GM12878 (cell line): Measurements from ENCODE around the gene KRTAP21-1. TPM values are rescaled to one million over a fixed set of nuclear protein-coding genes. Genes with fewer than 3 reads are reported as not detected.

Source experiments
- ATAC-seq: fragments of 200-7000 bp; cut with Tn5 transposase; 3 replicates; pipeline ENCODE4 v1.9.1; 2020; ENCODE audit warnings: mild to moderate bottlenecking, moderate library complexity
- BruUV-seq: library from RNA; stranded (reverse); fragments of 400-500 nt; replicated peaks from 2 replicates; lab custom pipeline; 2021; lab: Mats Ljungman, UMichigan
- CTCF ChIA-PET: fragments of 300-600 bp; sonication (Branson Sonifier 250); formaldehyde crosslinking; extraction: SDS; loops from one replicate; lab custom pipeline; 2021; ENCODE audit warnings: inconsistent platforms; lab: Yijun Ruan, JAX
- POLR2A ChIA-PET: fragments of 350-600 bp; formaldehyde crosslinking; extraction: SDS; loops from one replicate; lab custom pipeline; 2021; ENCODE audit warnings: inconsistent platforms; lab: Charles Lee
- RAD21 ChIA-PET: fragments of 300-600 bp; sonication (Branson Sonifier 250); formaldehyde crosslinking; loops from one replicate; lab custom pipeline; 2023; ENCODE audit warnings: antibody characterized with exemption; ENCODE audit not compliant: unreplicated experiment; lab: Charles Lee
- SMC1A ChIA-PET: fragments of 300-600 bp; sonication (Branson Sonifier 250); formaldehyde crosslinking; loops from one replicate; lab custom pipeline; 2023; ENCODE audit not compliant: unreplicated experiment, uncharacterized antibody; lab: Charles Lee
- DNase-seq: peaks from one replicate; pipeline ENCODE4 v3.0.0-alpha.2; 2011; ENCODE audit warnings: low read depth, low spot score
- FAIRE-seq: peaks from 3 replicates; lab custom pipeline; 2011; peaks lifted over from hg19 to GRCh38; lab: Jason Lieb, UNC
- H2AFZ ChIP-seq: 2 replicates; pipeline ENCODE4 v1.6.0; 2011; ENCODE audit warnings: low read depth, low read length, control low read depth; ENCODE audit not compliant: control insufficient read depth
- H3K27ac ChIP-seq: 2 replicates; pipeline ENCODE4 v1.5.1; 2011; ENCODE audit warnings: control low read depth; ENCODE audit not compliant: control insufficient read depth, insufficient read depth
- H3K27me3 ChIP-seq, 2 experiments: replicated peaks in 1 of 2; 2 replicates each; pipeline versions ENCODE4 v1.6.0 to v1.6.1; 2011; ENCODE audit warnings: low read length in 1 of 2; ENCODE audit not compliant: control insufficient read depth in 2 of 2, insufficient read depth in 2 of 2
- H3K36me3 ChIP-seq, 2 experiments: 2 replicates each; pipeline ENCODE4 v1.5.1; 2011; ENCODE audit warnings: low read length in 1 of 2; ENCODE audit not compliant: control insufficient read depth in 2 of 2, insufficient read depth in 2 of 2
- H3K4me1 ChIP-seq: 2 replicates; pipeline ENCODE4 v1.6.1; 2011; ENCODE audit warnings: mild to moderate bottlenecking, low read length, moderate library complexity, mixed read lengths; ENCODE audit not compliant: control insufficient read depth, insufficient read depth
- H3K4me2 ChIP-seq: 2 replicates; pipeline ENCODE4 v1.6.0; 2011; ENCODE audit warnings: control low read depth; ENCODE audit not compliant: control insufficient read depth, insufficient read depth
- H3K4me3 ChIP-seq: fragments of 200-600 bp; sonication (generic); 2 replicates; pipeline ENCODE4 v1.5.1; 2016
- H3K79me2 ChIP-seq: 2 replicates; pipeline ENCODE4 v1.6.0; 2011; ENCODE audit warnings: low read length; ENCODE audit not compliant: control insufficient read depth, insufficient read depth
- H3K9ac ChIP-seq: 2 replicates; pipeline ENCODE4 v1.8.0; 2011; ENCODE audit warnings: low read length, control low read depth, mixed read lengths; ENCODE audit not compliant: control insufficient read depth, insufficient read depth
- H3K9me3 ChIP-seq: replicated peaks from 3 replicates; pipeline ENCODE4 v1.5.1; 2011; ENCODE audit warnings: mild to moderate bottlenecking, low read length; ENCODE audit not compliant: control insufficient read depth, insufficient read depth
- H4K20me1 ChIP-seq: 2 replicates; pipeline ENCODE4 v1.6.0; 2011; ENCODE audit not compliant: control insufficient read depth, insufficient read depth
- EP300 ChIP-seq, 2 experiments: fragments of 150-350 bp in 1 of 2; IDR thresholded peaks; 2 replicates each; pipeline ENCODE4 v1.6.1; 2011 to 2012; ENCODE audit warnings: low read depth in 2 of 2, low read length in 2 of 2, borderline replicate concordance in 1 of 2, improper control_type of control experiment in 1 of 2, inconsistent platforms in 1 of 2; ENCODE audit not compliant: control insufficient read depth in 1 of 2
- HDAC2 ChIP-seq: fragments of 200-600 bp; sonication (generic); IDR thresholded peaks from 2 replicates; pipeline ENCODE4 v1.6.1; 2017
- NR2F1 ChIP-seq: fragments of 450-650 bp; conservative IDR thresholded peaks from 2 replicates; pipeline ENCODE4 v1.6.1; 2017; ENCODE audit warnings: mild to moderate bottlenecking
- POLR2AphosphoS5 ChIP-seq: IDR thresholded peaks from 2 replicates; pipeline ENCODE4 v1.6.1; 2011; ENCODE audit warnings: mild to moderate bottlenecking, low read length, inconsistent platforms
- RUNX3 ChIP-seq: IDR thresholded peaks from 2 replicates; pipeline ENCODE4 v1.6.1; 2012; ENCODE audit warnings: low read length, inconsistent platforms
- TBL1XR1 ChIP-seq: IDR thresholded peaks from 2 replicates; pipeline ENCODE4 v1.6.1; 2012; ENCODE audit warnings: low read depth, low read length, improper control_type of control experiment
- YY1 ChIP-seq: IDR thresholded peaks from 2 replicates; pipeline ENCODE4 v1.6.1; 2011; ENCODE audit warnings: low read depth, mild to moderate bottlenecking, low read length
- ZNF274 ChIP-seq: IDR thresholded peaks from one replicate; pipeline ENCODE4 v1.8.0; 2011; ENCODE audit not compliant: insufficient read length, insufficient read depth
- ZSCAN29 ChIP-seq: fragments of 450-650 bp; IDR thresholded peaks from 2 replicates; pipeline ENCODE4 v1.6.1; 2017; ENCODE audit warnings: mild to moderate bottlenecking, moderate library complexity
- WGBS: methylation state at CpG from one replicate; pipeline ENCODE4 v1.1.6; 2016; ENCODE audit warnings: low lambda C conversion rate; ENCODE audit not compliant: insufficient replicate concordance, insufficient coverage; ENCODE audit errors: missing lambda C conversion rate; 5-methylcytosine and 5-hydroxymethylcytosine counted together
- in situ Hi-C: fragments of 300-500 bp; cut with MboI; formaldehyde crosslinking; loops from 9 replicates; pipeline ENCODE4 v1.14.3; 2018; ENCODE audit warnings: mixed read lengths
- intact Hi-C: fragments of 100-400 bp; cut with micrococcal nuclease; formaldehyde crosslinking; loops from one replicate; pipeline ENCODE4 v1.14.2; 2022; ENCODE audit not compliant: unreplicated experiment
- polyA plus RNA-seq, 11 experiments: library from polyadenylated mRNA; depleted of rRNA in 4 of 11; unstranded in 6 of 11; stranded (reverse) in 5 of 11; fragments of >200 nt; fragmentation: Nextera tagmentation in 4 of 11; fragmentation: Illumina TruSeq in 1 of 11; extraction: Ambion mirVana in 4 of 11; extraction: Trizol in 1 of 11; gene quantifications; 1 replicate in 1 of 11; 2 replicates in 10 of 11; pipeline versions ENCODE4 v1.2.1 to v1.2.3, GENCODE V29; 2011 to 2016; ENCODE audit warnings: inconsistent platforms in 2 of 11, missing spikeins in 2 of 11, low read depth in 1 of 11
- total RNA-seq, 4 experiments: library from RNA; depleted of rRNA in 3 of 4; stranded (reverse); fragments of >200 nt in 3 of 4; fragmentation: Illumina TruSeq in 1 of 4; extraction: Trizol in 1 of 4; gene quantifications; 2 replicates each; pipeline versions ENCODE4 v1.2.1 to v1.2.3, GENCODE V29; 2013 to 2021
- TF ChIP-seq, protein P1 (sequence below): fragments of 450-650 bp; formaldehyde crosslinking; IDR thresholded peaks from 2 replicates; pipeline ENCODE4 v1.4.0; 2022; ENCODE audit warnings: mild to moderate bottlenecking, moderate library complexity

The KRTAP21-1 gene
- total and polyA plus RNA-seq, 10 of the 15 experiments (the other 5 are each of a cell fraction or from before 2014, with no cell fraction given), result not detected

DNA sequence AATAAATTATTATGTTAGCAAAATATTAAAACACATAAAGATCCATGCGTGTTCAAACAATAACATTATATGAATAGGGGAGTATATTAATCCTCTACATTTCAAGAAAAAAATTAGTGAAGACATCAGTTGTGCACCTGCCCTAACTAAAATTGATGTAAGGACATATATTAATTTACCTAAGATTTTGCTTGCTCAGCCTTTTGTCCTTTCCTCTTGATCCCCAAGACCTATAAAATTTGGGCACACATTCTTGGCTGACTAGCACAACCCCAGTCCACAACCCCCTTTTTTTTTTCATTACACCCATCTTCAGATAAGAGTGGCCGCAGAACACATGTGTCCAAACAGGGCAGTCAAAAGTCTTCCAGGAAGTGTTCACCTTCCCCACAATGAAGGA lies 14.8 kb downstream of the KRTAP21-1 start:
- RAD21 ChIA-PET, result no interaction called here
- SMC1A ChIA-PET, result no interaction called here
- H3K4me3 ChIP-seq, result no peak overlapping the region
- TF ChIP-seq EP300 (IDR thresholded peaks at IDR 0.05; ENCODE audit: borderline replicate concordance in 1 of 2, control insufficient read depth in 1 of 2, low read depth in 2 of 2, low read length in 2 of 2) (no peak), HDAC2 (no peak), NR2F1 (no peak), TBL1XR1 (no peak), RUNX3 (no peak), ZSCAN29 (no peak), POLR2AphosphoS5 (no peak), YY1 (no peak), ZNF274 (no peak)
- TF ChIP-seq, protein P1, sequence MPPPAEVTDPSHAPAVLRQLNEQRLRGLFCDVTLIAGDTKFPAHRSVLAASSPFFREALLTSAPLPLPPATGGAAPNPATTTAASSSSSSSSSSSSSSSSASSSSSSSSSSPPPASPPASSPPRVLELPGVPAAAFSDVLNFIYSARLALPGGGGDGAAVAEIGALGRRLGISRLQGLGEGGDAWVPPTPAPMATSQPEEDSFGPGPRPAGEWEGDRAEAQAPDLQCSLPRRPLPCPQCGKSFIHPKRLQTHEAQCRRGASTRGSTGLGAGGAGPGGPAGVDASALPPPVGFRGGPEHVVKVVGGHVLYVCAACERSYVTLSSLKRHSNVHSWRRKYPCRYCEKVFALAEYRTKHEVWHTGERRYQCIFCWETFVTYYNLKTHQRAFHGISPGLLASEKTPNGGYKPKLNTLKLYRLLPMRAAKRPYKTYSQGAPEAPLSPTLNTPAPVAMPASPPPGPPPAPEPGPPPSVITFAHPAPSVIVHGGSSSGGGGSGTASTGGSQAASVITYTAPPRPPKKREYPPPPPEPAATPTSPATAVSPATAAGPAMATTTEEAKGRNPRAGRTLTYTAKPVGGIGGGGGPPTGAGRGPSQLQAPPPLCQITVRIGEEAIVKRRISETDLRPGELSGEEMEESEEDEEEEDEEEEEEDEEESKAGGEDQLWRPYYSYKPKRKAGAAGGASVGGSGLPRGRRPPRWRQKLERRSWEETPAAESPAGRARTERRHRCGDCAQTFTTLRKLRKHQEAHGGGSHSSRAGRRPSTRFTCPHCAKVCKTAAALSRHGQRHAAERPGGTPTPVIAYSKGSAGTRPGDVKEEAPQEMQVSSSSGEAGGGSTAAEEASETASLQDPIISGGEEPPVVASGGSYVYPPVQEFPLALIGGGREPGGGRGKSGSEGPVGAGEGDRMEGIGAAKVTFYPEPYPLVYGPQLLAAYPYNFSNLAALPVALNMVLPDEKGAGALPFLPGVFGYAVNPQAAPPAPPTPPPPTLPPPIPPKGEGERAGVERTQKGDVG, result no peak
- CTCF ChIA-PET, result no interaction called here
- ATAC-seq, result no peak
- POLR2A ChIA-PET, result no interaction called here
- no peaks in the 10 kb centered on the region for H3K4me1 ChIP-seq
- no peaks in the 10 kb centered on the region for H3K9me3 ChIP-seq
- no peaks in the 10 kb centered on the region for H3K27me3 ChIP-seq
- H3K79me2 ChIP-seq, result no peaks in the 10 kb centered on the region
- no peak overlapping the region for H3K27ac ChIP-seq
- intact Hi-C loops (no loop called here), in situ Hi-C loops (no loop called here)
- H4K20me1 ChIP-seq, result no peaks in the 10 kb centered on the region
- H3K4me2 ChIP-seq, result no peak overlapping the region
- no peak for FAIRE-seq
- BruUV-seq, result no TSS peak
- no peak overlapping the region for H2AFZ ChIP-seq
- DNase-seq, result no peak
- H3K9ac ChIP-seq, result no peak overlapping the region
- 69% methylated on average over 2 of the region's 2 CpGs for WGBS
- no peaks in the 10 kb centered on the region for H3K36me3 ChIP-seq
